ENCODE measurements around the gene UBASH3A. TPM values are rescaled to one million over a fixed set of nuclear protein-coding genes. Genes with fewer than 3 reads are reported as not detected.
A peak's percentile ranks its signal among the peaks of the same experiment; 100 is the strongest.

Gene UBASH3A
- total RNA-seq, 2 experiments from 2014 or later = 13.5 to 14.9 TPM

DNA sequence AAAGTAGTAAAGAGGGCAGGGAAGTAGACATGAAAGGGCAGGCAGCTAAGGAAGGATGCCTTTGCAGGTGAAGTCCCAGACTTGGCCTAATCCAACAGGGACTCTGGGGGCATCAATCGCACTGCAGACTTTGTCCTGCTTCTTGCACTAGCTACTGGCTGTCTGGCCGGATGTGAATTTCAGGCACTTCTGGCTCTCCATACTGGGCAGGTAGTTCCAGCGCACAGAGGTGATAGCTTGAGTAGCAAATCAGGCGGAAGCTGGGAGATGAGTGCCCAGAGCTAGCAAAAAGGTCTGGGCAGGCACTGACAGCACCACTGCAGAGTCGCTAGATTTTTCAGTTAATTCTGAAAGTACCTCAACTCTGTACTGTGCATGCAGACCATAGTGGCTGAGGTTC, 91.3 kb downstream of the UBASH3A start:
- intact Hi-C loops (cut with micrococcal nuclease) = no loop called here
- Mint-ChIP-seq H3K4me3 (peak overlapping the region; percentile 89), H3K27ac (no peak overlapping the region), H3K4me1 (ENCODE audit: low read depth) (peaks cover 24% of the 10 kb centered on the region), H3K27me3 (ENCODE audit: low read depth) (no peaks in the 10 kb centered on the region), H3K9me3 (no peaks in the 10 kb centered on the region), H3K36me3 (ENCODE audit: low read depth) (no peaks in the 10 kb centered on the region)
- DNase-seq = no peak
- CTCF ChIA-PET = no interaction called here

DNA sequence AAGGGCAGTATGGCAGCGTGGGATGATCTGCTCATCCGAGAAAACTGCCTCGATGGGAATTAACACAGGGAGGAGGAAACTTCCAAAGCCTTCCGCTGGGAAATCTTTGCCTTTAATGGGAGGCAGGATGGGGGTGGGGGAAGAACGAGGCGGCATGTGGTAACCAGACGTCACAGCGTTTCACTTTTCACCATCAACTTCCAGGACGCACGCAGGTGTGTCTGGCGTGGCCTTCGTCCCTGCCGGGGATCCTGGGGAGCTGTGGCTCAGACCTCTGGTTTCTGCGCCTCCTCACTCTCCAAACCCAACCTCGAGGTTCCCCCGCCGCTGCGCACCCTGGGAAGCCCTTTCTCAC, 92.0 kb downstream of the UBASH3A start:
- peak overlapping the region; percentile 5 for H3K27ac Mint-ChIP-seq
- DNase-seq = no peak
- CTCF ChIA-PET = no interaction called here
- H3K4me3 Mint-ChIP-seq = peak overlapping the region; percentile 89
- H3K27me3 Mint-ChIP-seq (ENCODE audit: low read depth) = no peaks in the 10 kb centered on the region
- intact Hi-C loops (cut with micrococcal nuclease) = loop anchor here (1.0 to 2.0 kb wide), 3 partner anchors 20 to 32 kb away; no protein-coding TSS in a partner anchor
- H3K4me1 Mint-ChIP-seq (ENCODE audit: low read depth) = peaks cover 24% of the 10 kb centered on the region
- no peaks in the 10 kb centered on the region for H3K36me3 Mint-ChIP-seq (ENCODE audit: low read depth)
- H3K9me3 Mint-ChIP-seq = no peaks in the 10 kb centered on the region

DNA sequence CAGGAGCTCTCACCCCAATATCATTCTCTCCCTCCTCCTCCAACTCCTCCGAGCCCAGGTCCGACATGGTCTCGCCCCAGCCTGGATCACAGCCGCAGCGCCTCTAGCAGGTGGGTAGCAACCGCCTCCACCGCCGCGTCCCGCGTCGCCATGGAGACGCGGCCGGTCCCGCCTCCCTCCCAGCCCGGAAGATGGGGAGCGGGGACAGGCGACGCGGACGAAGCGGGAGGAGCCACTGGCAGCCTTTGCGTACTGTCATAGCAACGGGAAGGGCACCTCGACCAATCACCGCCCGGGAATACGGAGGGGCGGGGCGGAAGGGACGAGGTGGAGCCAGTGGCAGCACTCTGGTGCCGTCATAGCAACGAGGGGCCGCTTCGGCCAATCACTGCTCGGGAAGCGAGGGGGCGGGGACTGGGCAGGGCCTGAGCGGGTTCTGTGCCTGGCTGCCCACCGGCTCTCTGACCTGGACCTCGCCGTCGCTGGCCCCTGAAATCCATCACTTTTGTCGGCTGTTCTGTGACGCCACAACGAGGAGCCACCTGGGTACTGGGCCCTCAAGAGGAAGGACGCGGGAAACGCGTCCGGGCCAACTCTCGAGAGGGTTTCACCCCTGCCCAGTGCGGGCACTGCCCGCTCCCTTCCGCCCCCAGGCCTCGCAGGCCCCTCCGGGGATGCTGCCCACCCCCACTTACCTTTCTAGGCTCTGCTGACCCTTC, 92.6 kb downstream of the UBASH3A start, which contains the start of gene RSPH1:
Gene RSPH1, minus strand, starts transcription at position 105 of the 719 bp plus-strand sequence. Its CDS starts 38 bp downstream, at position 67.
- H3K27ac Mint-ChIP-seq = peak within 1 kb of the TSS; percentile 84
- CTCF ChIA-PET = interaction anchor here (1.1 kb wide), 1 partner anchor 18 kb away, joined by 3 read pairs; no protein-coding TSS in a partner anchor
- H3K36me3 Mint-ChIP-seq (ENCODE audit: low read depth) = no peaks in the 10 kb centered on the region
- H3K4me1 Mint-ChIP-seq (ENCODE audit: low read depth) = peaks cover 24% of the 10 kb centered on the region
- no peaks in the 10 kb centered on the region for H3K9me3 Mint-ChIP-seq
- peak within 1 kb of the TSS; percentile 89 for H3K4me3 Mint-ChIP-seq
- H3K27me3 Mint-ChIP-seq (ENCODE audit: low read depth) = no peaks in the 10 kb centered on the region
- DNase-seq = peak; percentile 100
- intact Hi-C loops (cut with micrococcal nuclease) = loop anchor here (1.0 to 2.0 kb wide), 3 partner anchors 19 to 31 kb away; no protein-coding TSS in a partner anchor

DNA sequence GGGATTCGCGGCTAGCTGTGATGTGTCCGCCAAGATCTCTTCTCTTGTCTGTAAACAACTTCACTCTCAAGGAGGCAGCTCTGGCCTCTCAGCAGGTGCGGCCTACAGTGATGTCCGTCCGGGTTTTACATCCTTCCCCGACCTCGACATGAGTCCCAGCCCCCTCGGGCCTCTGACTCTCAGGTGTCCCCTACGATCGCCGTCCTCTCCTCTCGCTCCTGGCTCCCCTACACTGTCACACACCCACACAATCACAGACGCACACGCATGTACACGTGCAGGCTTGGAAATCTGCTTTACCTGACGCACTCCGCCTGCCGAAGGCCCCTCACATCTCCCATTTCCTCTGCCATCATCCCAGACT, 93.1 kb downstream of the UBASH3A start:
- DNase-seq = no peak
- peak overlapping the region; percentile 84 for H3K27ac Mint-ChIP-seq
- H3K4me1 Mint-ChIP-seq (ENCODE audit: low read depth) = peaks cover 24% of the 10 kb centered on the region
- no peaks in the 10 kb centered on the region for H3K9me3 Mint-ChIP-seq
- no peaks in the 10 kb centered on the region for H3K27me3 Mint-ChIP-seq (ENCODE audit: low read depth)
- no peaks in the 10 kb centered on the region for H3K36me3 Mint-ChIP-seq (ENCODE audit: low read depth)
- intact Hi-C loops (cut with micrococcal nuclease) = loop anchor here (1.0 to 2.0 kb wide), 3 partner anchors 18 to 32 kb away; no protein-coding TSS in a partner anchor
- CTCF ChIA-PET = interaction anchor here (1.1 kb wide), 1 partner anchor 18 kb away, joined by 3 read pairs; no protein-coding TSS in a partner anchor
- peak overlapping the region; percentile 89 for H3K4me3 Mint-ChIP-seq

Other genes with a start within 250 kb of the UBASH3A start
- gene ABCG1, start 184.8 kb upstream of the UBASH3A start, total RNA-seq = 10 to 100 TPM; 27.8 to 28.7 TPM
- gene TFF3, start 88.5 kb upstream of the UBASH3A start, total RNA-seq = not detected
- not detected for gene TFF2, start 52.9 kb upstream of the UBASH3A start, total RNA-seq
- gene TFF1, start 37.4 kb upstream of the UBASH3A start, total RNA-seq = not detected
- 10 to 100 TPM; 10.9 to 11.5 TPM for gene TMPRSS3, start 7.8 kb upstream of the UBASH3A start, total RNA-seq
- gene RSPH1, start 92.3 kb downstream of the UBASH3A start, total RNA-seq = under 1 TPM in 1 of 2 experiments, not detected in 1; 0.22 TPM
- 10 to 100 TPM; 18.4 to 18.7 TPM for gene SLC37A1, start 110.0 kb downstream of the UBASH3A start, total RNA-seq
- 1 to 10 TPM; 6.3 to 7.4 TPM for gene PDE9A, start 249.7 kb downstream of the UBASH3A start, total RNA-seq